Prostate gland (tissue), 2 donors: Measurements from ENCODE around the gene INSYN2B.

Experiments used
- POLR2AphosphoS5 ChIP-seq: sonication (generic); formaldehyde crosslinking; IDR thresholded peaks from one replicate; pipeline ENCODE4 v1.6.1; 2017; ENCODE audit warnings: antibody characterized with exemption
- TF ChIP-seq, protein P1 (sequence below), 4 experiments: fragments of 200-600 bp in 2 of 4; fragments of 450-650 bp in 2 of 4; sonication (generic) in 2 of 4; IDR thresholded peaks; 1 replicate in 3 of 4; 2 replicates in 1 of 4; pipeline ENCODE4 v1.5.1; 2016 to 2019; ENCODE audit warnings: antibody characterized with exemption in 4 of 4, mild to moderate bottlenecking in 2 of 4, moderate library complexity in 2 of 4

GRCh38 chr5:169914766-169915165 is 65.5 kb downstream of the INSYN2B start:
- TF ChIP-seq, protein P1, sequence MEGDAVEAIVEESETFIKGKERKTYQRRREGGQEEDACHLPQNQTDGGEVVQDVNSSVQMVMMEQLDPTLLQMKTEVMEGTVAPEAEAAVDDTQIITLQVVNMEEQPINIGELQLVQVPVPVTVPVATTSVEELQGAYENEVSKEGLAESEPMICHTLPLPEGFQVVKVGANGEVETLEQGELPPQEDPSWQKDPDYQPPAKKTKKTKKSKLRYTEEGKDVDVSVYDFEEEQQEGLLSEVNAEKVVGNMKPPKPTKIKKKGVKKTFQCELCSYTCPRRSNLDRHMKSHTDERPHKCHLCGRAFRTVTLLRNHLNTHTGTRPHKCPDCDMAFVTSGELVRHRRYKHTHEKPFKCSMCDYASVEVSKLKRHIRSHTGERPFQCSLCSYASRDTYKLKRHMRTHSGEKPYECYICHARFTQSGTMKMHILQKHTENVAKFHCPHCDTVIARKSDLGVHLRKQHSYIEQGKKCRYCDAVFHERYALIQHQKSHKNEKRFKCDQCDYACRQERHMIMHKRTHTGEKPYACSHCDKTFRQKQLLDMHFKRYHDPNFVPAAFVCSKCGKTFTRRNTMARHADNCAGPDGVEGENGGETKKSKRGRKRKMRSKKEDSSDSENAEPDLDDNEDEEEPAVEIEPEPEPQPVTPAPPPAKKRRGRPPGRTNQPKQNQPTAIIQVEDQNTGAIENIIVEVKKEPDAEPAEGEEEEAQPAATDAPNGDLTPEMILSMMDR (IDR thresholded peaks at IDR 0.05): no peak
- no peak for TF ChIP-seq POLR2AphosphoS5
